HAP-1 (cell line): ENCODE data around the gene PPP2CA.
"Not testable (repeated sequence)": the region's sequence is repeated elsewhere in the genome, so short reads cannot be mapped to it uniquely, and the experiment has no call there.

ENCODE experiments used
- DNase-seq, 2 experiments: peaks; one replicate each; pipeline ENCODE4 v3.0.0-alpha.2; 2016 to 2020; ENCODE audit warnings: low spot score in 2 of 2
- H3K27me3 ChIP-seq: fragments of 250-450 bp; sonication (Bioruptor Pico); 2 replicates; pipeline ENCODE4 v1.5.1; 2020; ENCODE audit warnings: low read depth, mild to moderate bottlenecking, moderate library complexity
- H3K36me3 ChIP-seq: fragments of 250-450 bp; sonication (Bioruptor Pico); replicated peaks from 2 replicates; pipeline ENCODE4 v1.5.1; 2020; ENCODE audit warnings: mild to moderate bottlenecking
- H3K4me1 ChIP-seq: fragments of 250-450 bp; sonication (Bioruptor Pico); 2 replicates; pipeline ENCODE4 v1.5.1; 2020; ENCODE audit warnings: mild to moderate bottlenecking
- H3K4me3 ChIP-seq: fragments of 250-450 bp; sonication (Bioruptor Pico); 2 replicates; pipeline ENCODE4 v1.5.1; 2020; ENCODE audit warnings: mild to moderate bottlenecking, moderate library complexity
- H3K9me3 ChIP-seq: fragments of 250-450 bp; sonication (Bioruptor Pico); 2 replicates; pipeline ENCODE4 v1.5.1; 2020; ENCODE audit warnings: mild to moderate bottlenecking, moderate library complexity
- in situ Hi-C: fragments of 300-500 bp; cut with MboI; formaldehyde crosslinking; loops from 3 replicates; pipeline ENCODE4 v1.14.3; 2020; ENCODE audit warnings: low sequenced_read_pairs, inconsistent platforms, mixed read lengths

PPP2CA gene

DNA sequence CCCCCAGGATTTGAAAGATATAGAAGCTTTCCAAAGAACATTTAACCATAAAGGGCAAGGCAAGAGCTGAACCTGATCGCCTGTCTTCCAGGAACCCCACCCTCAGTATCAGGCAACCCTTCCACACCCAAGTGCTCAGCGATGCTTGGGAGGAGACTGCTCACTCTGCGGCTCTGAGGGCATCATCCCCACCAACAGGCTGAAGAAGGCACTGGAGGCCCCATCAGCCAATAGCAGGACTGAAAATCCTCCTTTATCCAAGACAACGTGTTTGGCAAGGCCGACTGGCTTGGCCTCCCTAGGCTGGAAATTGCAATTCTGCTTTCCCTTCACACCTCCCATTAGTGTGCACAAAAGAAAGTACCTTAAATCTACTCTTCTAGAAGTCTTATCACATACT lies 1.4 kb upstream of the PPP2CA start:
- Histone ChIP-seq H3K4me3 (no peak overlapping the region), H3K27me3 (no peaks in the 10 kb centered on the region), H3K9me3 (no peaks in the 10 kb centered on the region), H3K36me3 (peaks cover 5% of the 10 kb centered on the region), H3K4me1 (peaks cover 23% of the 10 kb centered on the region)
- in situ Hi-C loops = no loop called here
- peak in 1 of 2 experiments; percentile 30 for DNase-seq

DNA sequence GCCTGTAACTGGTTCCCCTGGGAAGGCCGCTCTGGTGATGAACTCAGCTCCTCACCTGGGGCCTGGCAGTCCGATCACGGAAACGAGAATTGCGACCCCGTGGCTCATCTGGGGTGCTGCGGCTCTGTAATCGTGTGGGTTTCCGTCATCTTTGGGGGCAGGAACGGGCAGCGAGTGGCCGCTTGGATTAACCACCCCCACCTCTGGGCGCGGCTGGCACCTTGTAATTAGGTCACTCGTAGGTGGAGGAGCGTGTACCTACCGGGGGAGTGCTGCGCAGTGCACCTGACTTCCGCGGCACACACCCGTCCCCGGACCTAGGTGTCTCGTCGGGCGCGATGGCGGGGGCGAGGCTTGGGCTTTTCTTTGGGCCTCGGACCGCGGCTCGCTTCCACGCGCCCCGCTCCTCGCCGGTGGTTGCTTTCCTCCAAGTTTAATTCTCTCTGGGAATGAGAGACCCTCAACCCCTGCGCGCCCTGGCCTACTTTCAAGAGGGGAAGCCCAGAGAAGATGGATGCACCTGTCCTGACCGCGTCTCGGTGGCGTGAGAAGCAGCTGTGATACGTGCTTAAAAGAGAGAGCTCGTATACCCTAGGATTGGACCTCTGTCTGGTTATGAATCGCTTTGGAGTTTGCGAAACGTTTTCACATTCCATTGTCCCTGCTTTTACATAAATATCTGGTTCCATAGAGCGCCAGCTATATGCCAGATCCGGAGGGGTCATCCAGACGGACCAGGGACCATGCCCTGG lies 744 bp upstream of the PPP2CA start:
- Histone ChIP-seq H3K4me1 (peaks cover 27% of the 10 kb centered on the region), H3K27me3 (no peaks in the 10 kb centered on the region), H3K4me3 (peak overlapping the region; percentile 86), H3K36me3 (peaks cover 9% of the 10 kb centered on the region), H3K9me3 (no peaks in the 10 kb centered on the region)
- DNase-seq = no peak
- in situ Hi-C loops = no loop called here

DNA sequence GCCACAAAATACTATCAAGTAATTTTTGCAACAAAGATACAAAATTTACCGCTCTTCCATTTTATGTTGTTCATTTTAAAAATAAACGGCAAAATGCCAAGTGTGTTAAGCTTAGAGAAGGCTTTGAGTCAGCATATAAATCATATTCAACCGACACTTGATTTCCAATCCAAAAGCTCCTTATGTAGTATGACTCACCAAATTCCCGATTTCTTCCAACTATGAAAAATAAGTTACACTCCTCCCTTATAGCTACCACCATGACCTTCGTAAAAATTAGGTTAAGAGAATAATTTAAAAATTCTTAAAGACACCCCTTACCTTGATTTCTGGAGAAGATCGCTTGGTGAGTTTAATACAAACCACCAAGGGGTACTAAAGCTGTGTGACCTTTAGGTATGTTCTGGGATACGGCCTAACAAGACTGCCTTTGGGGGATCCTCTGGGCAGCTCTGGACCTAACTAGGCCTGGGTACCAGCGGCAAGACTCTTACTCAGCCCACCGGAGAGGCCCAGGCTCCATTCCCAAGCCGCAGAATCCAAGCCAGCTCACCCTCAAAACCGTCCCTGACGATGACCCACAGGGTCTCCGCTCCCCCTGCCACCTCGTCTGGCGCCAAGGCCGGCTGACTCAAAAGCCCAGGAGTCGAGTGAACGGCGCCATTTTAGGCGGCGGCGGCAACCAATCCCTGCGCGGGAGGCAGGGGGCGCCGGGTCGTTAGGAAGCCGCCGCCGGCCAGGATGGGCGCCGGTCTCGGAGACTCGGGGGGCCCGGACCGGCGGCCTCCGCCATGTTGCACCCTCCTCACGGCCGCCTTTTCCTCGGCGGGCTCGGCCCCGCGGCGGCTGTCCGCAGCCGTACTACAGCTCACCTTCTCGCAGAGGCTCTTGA lies 739 bp downstream of the PPP2CA start:
- DNase-seq = peak; percentile 57 to 80
- peak overlapping the region; percentile 86 for H3K4me3 ChIP-seq
- H3K9me3 ChIP-seq = no peaks in the 10 kb centered on the region
- in situ Hi-C loops = no loop called here
- peaks cover 13% of the 10 kb centered on the region for H3K36me3 ChIP-seq
- H3K27me3 ChIP-seq = no peaks in the 10 kb centered on the region
- peaks cover 27% of the 10 kb centered on the region for H3K4me1 ChIP-seq

DNA sequence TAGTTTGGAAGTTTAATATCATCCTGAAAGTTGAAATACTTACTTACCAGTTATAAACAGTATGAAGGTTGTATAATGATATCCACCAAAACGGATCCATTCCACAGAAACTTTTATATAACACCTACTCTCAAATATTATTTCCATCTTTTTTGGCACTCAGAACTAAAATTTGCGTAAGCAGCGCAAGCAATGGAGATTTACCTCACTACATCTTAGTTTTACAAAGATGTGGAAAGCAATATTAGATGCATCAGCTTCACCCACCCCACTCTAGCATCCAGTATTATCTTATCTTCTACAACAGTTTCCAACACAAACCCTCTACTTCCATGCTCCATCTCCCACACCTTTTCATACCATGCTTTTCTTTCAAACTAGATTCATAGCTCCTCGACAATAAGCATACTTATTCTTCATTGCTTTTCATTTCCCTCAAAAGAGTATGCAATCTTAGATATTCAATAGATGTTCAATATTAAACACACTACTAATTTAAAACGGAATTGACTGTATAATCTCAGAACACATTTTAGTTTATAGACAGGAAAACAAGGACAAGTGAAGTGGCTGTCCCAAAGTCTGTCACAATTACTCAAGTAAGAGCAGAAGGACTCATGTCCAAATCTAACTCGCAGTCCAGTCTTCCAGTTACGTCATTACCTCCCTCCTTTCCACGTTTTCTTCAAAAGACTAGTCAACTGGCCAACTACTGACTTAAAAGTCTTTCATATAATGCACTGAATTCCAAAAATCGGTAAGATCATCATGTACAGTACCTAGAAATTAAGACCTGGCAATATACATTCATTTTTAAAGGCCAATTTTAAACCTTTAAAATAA lies 2.2 kb downstream of the PPP2CA start:
- H3K4me1 ChIP-seq = peaks cover 27% of the 10 kb centered on the region
- peak overlapping the region; percentile 86 for H3K4me3 ChIP-seq
- no peaks in the 10 kb centered on the region for H3K27me3 ChIP-seq
- H3K9me3 ChIP-seq = no peaks in the 10 kb centered on the region
- DNase-seq = no peak
- in situ Hi-C loops = no loop called here
- H3K36me3 ChIP-seq = peaks cover 13% of the 10 kb centered on the region

DNA sequence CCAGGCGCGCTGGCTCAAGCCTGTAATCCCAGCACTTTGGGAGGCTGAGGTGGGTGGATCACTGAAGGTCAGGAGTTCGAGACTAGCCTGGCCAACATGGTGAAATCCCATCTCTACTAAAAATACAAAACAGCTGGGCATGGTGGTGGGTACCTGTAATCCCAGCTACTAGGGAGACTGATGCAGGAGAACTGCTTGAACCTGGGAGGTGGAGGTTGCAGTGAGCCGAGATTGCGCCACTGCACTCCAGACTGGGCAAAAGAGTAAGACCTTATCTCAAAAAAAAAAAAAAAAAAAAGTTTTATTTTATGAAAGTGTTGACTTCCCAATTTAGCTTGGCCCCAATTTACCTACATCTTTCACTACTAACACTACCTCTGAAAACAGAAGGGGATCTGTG lies 4.2 kb downstream of the PPP2CA start:
- in situ Hi-C loops, DNase-seq, H3K4me3 ChIP-seq, H3K9me3 ChIP-seq, H3K27me3 ChIP-seq: not testable (repeated sequence)
- Histone ChIP-seq H3K4me1 (peaks cover 19% of the 10 kb centered on the region), H3K36me3 (peaks cover 13% of the 10 kb centered on the region)

DNA sequence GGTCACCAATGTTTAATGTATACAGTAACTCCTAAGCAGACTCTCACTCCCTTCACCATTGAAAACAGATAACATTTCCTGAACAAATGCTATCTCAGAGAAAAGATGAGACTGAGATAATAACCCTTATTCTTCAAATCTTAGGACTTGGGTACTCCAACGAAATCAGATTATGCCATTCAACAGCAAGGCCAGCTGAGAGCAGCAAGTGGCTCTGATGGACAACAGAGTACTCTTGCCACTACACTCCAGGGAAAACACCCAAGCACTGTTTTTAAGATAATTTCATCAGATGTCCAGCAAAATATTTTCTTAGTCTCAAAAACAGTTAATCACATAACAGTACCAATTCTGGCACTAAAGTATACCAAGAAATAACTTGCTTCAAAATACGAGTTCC lies 10.1 kb downstream of the PPP2CA start:
- H3K9me3 ChIP-seq = 0 out of 2 replicates have a peak, but pooled peaks cover 5% of the 10 kb centered on the region
- H3K4me1 ChIP-seq = no peaks in the 10 kb centered on the region
- in situ Hi-C loops = no loop called here
- H3K4me3 ChIP-seq = no peak overlapping the region
- DNase-seq = no peak
- no peaks in the 10 kb centered on the region for H3K27me3 ChIP-seq
- H3K36me3 ChIP-seq = peaks cover 5% of the 10 kb centered on the region; the same call in 1 of the 2 replicates

DNA sequence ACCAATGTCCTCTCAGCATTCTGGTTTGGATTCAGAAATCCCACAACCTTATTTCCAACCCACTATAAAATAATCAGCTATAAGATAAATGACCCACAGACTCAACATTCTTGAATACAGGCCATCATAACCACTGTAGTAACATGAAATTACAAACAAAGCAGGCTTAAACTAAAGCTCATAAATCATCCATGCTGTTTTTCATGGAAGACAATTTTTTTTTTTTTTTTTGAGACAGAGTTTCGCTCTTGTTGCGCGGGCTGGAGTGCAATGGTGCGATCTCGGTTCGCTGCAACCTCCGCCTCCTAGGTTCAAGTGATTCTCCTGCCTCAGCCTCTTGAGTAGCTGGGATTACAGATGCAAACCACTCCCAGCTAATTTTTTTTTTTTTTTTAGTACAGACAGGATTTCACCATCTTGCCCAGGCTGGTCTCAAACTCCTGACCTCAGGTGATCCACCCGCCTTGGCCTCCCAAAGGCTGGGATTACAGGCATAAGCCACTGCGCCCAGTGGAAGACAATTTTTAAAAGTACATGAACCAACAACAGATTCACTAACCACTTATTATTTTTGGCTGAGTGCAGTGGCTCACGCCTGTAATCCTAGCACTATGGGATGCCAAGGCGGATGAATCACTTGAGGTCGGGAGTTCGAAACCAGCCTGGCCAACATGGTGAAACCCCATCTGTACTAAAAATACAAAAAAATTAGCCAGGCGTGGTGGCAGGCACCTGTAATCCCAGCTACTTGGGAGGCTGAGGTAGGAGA lies 14.4 kb downstream of the PPP2CA start:
- H3K4me1 ChIP-seq, DNase-seq, in situ Hi-C loops, H3K27me3 ChIP-seq, H3K9me3 ChIP-seq, H3K36me3 ChIP-seq, H3K4me3 ChIP-seq: not testable (repeated sequence)

DNA sequence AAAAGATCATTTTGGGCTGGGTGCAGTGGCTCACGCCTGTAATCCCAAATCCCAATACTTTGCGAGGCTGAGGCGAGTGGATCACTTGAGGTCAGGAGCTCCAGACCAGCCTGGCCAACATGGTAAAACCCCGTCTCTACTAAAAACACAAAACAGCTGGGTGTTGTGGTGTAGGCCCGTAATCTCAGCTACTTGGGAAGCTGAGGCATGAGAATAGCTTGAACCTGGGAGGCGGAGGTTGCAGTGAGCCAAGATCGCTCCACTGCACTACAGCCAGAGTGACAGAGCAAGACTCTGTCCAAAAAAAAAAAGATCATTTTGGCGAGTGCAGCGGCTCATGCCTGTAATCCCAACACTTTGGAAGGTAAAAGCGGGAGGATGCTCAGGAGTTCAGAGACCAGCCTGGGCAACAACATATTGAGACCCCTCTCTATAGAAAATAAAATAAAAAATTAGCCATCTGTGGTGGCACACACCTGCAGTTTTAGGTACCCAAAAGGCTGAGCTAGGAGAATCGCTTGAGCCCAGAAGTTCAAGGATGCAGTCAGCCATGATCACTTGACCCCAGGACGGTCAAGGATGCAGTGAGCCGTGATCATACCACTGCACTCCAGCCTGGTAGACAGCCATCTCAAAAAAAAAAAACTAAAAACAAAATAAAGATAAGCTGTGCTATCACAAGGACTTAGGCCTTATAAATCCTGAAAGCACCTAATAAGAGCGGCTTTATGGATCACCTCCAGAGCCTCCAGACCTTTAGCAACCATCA lies 16.2 kb downstream of the PPP2CA start:
- in situ Hi-C loops = no loop called here

DNA sequence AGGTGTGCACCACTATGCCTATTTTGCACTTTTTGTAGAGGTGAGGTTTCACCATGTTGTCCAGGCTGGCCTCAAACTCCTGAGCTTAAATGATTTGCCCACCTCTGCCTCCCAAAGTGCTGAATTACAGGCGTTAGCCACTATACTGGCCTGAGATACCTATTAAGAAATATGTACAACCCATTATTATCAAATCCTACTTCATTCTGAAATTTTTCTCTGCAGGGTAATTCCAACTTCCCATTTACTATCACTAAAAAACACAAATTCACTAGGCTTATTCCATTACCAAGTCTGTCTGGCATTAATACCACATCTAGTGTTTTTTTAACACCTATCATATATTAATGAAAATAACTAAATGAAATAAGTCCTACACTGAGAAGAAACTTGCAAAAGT lies 18.2 kb downstream of the PPP2CA start:
- Histone ChIP-seq H3K9me3 (no peaks in the 10 kb centered on the region), H3K4me3 (no peak overlapping the region), H3K27me3 (no peaks in the 10 kb centered on the region), H3K36me3 (peaks cover 26% of the 10 kb centered on the region), H3K4me1 (no peaks in the 10 kb centered on the region; the same call in 1 of the 2 replicates)
- in situ Hi-C loops = no loop called here
- no peak for DNase-seq

More for the DNA sequence above, 16.2 kb downstream of the PPP2CA start:
- peaks cover 8% of the 10 kb centered on the region for H3K36me3 ChIP-seq
- H3K9me3 ChIP-seq = 0 out of 2 replicates have a peak, but pooled peaks cover 5% of the 10 kb centered on the region
- H3K27me3 ChIP-seq = no peaks in the 10 kb centered on the region
- no peak for DNase-seq
- no peak overlapping the region for H3K4me3 ChIP-seq
- H3K4me1 ChIP-seq = no peaks in the 10 kb centered on the region; the same call in 1 of the 2 replicates

DNA sequence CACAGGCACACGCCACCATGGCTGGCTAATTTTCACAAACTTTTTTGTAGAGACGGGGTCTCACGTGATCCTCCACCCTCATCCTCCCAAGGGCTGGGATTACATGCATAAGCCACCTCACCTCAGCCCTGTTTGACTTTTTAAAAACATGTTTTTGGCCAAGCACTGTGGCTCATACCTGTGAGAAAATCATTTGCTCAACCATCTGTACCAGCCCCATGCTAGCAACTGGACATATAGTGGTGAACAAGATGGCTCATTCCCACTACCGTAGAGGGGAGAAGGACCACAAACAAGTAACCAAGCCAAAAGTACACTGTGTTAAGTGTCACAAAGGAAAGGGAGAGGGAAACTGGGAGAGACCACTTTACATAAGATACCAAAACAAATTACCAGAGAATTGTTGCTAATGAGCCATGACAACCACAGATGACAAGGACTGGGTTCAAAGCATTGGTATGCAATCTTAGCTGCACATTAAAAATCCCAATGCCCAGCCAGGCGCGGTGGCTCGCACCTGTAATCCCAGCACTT lies 19.2 kb downstream of the PPP2CA start:
- Histone ChIP-seq H3K4me1 (no peaks in the 10 kb centered on the region; the same call in 1 of the 2 replicates), H3K4me3 (no peak overlapping the region), H3K27me3 (no peaks in the 10 kb centered on the region), H3K9me3 (no peaks in the 10 kb centered on the region), H3K36me3 (peaks cover 36% of the 10 kb centered on the region)
- in situ Hi-C loops = no loop called here
- no peak for DNase-seq

DNA sequence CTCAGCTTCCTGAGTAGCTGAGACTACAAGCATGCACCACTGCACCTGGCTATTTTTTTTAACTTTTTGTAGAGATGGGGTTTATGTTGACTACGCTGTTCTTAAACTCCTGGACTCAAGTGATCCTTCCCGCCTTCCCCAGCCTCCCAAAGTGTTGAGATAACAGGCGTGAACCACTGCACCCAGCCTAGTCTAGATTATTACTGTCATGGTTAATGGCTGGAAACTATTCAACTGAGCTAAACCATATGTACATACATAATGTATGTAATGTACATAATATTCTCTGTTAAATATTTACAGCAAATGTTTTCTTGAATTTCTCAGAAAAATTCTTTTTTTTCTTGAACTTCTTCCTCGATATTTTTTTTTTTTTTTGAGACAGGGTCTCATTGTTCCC lies 21.3 kb downstream of the PPP2CA start:
- Histone ChIP-seq H3K36me3 (peaks cover 58% of the 10 kb centered on the region), H3K9me3 (no peaks in the 10 kb centered on the region)
- in situ Hi-C loops = no loop called here

DNA sequence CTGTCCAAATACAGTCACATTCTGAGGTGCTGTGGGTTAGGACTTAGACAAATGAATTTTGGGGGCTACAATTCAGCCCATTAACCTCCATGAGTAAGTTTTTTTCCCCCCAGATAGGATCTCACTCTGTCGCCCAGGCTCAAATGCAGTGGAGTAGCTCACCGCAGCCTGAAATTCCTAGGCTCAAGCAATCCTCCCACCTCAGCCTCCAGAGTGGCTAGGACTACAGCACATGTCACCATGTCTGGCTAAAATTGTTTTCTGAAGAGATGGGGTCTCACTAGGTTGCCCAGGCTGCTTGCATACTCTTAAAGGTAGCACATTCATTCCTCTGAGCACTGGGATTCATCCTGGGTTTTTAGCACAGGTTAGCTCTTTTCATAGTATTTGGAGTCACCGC lies 22.2 kb downstream of the PPP2CA start:
- Histone ChIP-seq H3K4me1 (no peaks in the 10 kb centered on the region; the same call in 1 of the 2 replicates), H3K36me3 (peaks cover 67% of the 10 kb centered on the region), H3K4me3 (no peak overlapping the region), H3K27me3 (no peaks in the 10 kb centered on the region), H3K9me3 (no peaks in the 10 kb centered on the region)
- no peak for DNase-seq
- in situ Hi-C loops = no loop called here

More for the DNA sequence above, 21.3 kb downstream of the PPP2CA start:
- Histone ChIP-seq H3K27me3 (no peaks in the 10 kb centered on the region), H3K4me3 (no peak overlapping the region), H3K4me1 (no peaks in the 10 kb centered on the region; the same call in 1 of the 2 replicates)
- no peak for DNase-seq
